HG03139 (cell line): ENCODE results near the gene FMN1.
A peak's percentile ranks its signal among the peaks of the same experiment; 100 is the strongest.

Source experiments
- ATAC-seq: cut with Tn5 transposase; IDR thresholded peaks from one replicate; pipeline ENCODE4 v1.9.1; 2021; ENCODE audit not compliant: unreplicated experiment

The FMN1 gene, protein sequence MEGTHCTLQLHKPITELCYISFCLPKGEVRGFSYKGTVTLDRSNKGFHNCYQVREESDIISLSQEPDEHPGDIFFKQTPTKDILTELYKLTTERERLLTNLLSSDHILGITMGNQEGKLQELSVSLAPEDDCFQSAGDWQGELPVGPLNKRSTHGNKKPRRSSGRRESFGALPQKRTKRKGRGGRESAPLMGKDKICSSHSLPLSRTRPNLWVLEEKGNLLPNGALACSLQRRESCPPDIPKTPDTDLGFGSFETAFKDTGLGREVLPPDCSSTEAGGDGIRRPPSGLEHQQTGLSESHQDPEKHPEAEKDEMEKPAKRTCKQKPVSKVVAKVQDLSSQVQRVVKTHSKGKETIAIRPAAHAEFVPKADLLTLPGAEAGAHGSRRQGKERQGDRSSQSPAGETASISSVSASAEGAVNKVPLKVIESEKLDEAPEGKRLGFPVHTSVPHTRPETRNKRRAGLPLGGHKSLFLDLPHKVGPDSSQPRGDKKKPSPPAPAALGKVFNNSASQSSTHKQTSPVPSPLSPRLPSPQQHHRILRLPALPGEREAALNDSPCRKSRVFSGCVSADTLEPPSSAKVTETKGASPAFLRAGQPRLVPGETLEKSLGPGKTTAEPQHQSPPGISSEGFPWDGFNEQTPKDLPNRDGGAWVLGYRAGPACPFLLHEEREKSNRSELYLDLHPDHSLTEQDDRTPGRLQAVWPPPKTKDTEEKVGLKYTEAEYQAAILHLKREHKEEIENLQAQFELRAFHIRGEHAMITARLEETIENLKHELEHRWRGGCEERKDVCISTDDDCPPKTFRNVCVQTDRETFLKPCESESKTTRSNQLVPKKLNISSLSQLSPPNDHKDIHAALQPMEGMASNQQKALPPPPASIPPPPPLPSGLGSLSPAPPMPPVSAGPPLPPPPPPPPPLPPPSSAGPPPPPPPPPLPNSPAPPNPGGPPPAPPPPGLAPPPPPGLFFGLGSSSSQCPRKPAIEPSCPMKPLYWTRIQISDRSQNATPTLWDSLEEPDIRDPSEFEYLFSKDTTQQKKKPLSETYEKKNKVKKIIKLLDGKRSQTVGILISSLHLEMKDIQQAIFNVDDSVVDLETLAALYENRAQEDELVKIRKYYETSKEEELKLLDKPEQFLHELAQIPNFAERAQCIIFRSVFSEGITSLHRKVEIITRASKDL (N-terminal part only)

DNA sequence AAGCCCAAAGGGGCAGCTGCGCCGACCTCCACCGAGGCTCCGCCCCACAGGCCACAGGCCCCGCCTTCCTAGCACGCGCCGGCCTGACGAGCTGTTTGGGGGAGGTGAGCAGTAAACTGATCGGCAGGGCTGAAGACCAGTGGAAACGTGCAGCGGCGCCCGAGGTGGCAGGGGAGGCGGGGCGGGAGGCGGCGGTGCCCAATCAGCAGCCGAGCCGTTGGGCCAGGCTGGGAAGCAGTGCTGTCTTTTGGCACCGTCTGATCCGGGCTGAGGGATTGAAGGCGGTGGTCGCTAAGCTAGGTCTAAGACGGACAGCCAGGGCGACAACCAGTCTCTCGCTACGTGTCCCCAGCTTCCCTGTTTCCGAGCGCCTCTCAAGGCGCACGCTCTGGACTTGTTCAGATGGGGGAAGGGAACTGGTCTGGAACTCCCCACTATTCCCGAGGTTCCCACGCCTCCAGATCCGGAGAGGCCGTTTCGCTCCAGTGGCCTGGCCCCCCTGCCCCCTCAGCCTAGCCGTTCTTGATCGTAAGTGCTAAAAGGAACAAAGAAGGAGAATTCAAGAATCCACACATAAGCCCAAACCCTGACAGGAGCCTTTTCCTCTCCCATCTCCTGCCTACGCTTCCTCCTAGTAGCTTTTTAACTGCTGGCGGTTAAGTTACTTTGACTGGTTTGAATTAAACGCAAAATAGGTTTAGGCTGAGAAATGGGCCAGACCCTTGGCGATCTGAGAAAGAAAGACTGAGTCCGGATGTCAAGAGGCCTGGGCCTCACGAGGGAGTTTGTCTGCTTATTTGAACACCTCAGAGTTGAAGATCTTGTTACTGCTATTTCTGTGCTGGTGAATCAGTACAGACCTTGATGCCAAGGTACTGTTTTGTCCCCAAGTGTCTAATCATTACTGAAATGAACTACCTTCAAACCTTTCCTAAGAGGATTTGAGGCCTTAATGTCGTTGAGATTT is at the start of gene FMN1:
Gene FMN1, minus strand, starts transcription at position 11 of the 967 bp plus-strand sequence. CDS start 39,800 bp downstream, outside the sequence.
- peak; percentile 97 for ATAC-seq

DNA sequence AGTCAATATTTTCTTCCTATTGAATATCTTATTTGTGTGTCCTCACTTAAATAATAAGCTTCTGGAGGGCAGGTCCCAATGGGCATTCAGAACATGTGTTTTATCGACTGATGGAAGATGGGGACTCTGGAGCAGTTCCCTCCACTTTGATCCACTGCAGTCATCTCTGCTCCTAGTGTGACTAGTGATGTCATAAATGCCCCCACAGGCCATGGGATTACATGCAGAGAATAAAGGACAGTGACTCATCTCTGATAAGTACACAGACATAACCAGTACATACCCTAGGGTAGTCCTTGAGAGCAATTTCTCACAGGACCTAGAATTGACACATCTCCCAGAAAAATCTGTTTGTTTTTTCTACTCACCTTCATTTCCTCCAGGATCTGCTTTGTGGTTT is 49.4 kb upstream of the FMN1 start:
- no peak for ATAC-seq

DNA sequence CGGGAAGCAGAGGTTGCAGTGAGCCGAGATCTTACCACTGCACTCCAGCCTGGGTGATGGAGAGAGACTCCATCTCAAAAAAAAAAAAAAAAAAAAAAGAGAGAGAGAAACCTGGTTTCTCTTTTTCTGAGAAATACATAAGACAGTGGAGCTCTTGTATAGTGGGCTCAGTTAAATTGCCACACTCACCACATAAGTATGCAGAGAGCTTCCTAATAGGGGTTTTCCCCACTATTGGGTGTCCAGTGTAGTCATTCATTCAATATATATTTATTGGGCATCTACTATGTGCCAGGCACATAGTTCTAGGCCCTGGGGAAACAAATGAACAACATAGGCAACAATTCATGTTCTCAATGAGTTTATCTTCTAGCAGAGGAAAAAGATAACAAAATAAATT is 48.9 kb upstream of the FMN1 start:
- no peak for ATAC-seq

DNA sequence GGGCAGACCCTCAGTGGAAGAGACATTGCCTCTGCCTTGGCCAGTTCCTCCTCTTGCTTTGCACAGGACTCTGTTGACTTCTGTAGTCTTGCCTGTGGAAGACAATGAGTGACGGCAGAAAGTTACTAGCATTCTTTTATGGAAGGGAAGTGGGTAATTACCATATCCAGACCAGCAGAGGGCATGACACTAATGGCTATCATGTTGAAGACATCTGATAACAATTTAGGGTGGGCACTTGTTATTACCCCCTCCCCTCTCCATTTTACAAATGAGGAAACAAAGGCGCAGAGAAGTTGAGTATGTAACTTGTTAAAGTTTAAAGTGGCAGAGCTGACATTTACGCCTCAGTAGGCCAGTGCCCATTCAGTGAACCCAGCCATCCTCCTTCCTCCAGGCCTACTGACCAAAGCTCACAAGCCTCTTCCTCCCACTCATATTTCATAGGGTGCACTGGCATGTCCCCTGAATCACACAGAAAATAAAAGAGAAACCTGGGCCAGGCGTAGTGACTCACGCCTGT is 48.2 kb upstream of the FMN1 start:
- ATAC-seq: no peak

DNA sequence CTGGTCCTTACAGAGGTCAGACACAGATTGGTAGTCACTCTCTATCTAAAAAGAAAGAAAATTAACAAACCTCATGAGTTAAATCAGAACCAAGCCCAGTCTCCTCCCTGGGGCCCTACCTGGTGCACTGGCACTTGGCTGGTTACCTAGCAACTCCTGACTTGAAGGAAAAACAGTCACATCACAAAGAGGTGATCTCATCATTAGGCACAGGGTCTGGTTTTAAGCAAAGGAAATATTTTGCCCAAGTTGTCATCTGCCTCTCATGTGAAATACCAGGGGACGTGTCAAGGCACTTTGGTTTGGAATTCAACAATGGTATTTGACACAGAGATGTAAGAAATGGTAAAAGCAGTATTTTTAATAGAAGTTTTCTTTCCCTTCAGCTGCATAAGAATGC is 47.7 kb upstream of the FMN1 start:
- ATAC-seq: no peak

DNA sequence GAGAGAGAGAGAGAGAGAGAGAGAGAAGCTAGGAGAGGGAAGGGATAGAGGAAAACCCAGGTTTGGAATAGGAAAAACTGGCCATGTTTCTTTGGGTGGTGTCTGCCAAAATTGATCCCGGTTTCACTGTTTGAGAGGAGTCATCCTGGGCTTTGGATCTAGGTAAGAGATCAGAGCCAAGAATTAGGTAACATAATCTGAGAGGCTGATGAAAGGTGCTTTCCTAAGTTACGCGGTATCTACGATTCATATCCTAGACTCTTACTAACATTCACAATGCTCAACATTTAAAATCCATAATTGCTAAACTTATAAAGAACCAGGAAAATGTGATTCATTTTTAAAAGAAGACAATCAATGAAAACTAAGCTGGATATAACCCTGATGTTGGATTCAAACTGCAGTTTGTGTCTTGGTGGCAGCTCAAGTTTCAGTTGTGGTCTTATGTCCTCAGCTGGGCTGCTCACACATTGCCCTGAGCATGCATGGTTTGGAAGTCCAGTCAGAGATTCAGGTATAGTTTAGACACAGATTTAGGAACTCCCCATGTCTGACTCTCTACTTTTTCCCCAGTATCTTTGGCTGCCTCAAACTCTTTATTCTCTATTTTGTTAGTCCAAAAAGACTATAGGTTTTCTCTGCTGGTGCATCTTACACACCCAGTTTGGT is 42.5 kb upstream of the FMN1 start:
- no peak for ATAC-seq

DNA sequence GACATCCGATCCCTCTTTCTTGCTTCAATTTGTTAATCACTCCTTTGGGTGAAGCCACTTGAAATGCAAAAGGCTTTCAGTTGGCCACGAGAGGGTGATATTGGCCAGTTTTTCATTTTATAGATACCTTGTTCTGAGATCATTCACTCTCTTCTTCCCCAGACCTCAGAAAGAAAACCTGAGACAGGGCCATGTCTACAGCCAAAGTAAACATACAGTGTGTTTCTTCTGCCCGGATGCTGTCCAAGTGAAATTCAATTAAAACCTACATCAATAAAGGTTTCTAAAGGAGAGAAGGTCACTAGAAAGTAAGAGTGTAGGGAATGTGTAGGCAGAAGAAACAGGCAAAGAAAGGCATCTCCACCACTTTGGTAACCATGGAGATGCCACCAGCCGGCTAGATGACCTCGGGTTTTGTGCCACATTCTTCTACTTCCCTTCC is 39.5 kb upstream of the FMN1 start:
- no peak for ATAC-seq

DNA sequence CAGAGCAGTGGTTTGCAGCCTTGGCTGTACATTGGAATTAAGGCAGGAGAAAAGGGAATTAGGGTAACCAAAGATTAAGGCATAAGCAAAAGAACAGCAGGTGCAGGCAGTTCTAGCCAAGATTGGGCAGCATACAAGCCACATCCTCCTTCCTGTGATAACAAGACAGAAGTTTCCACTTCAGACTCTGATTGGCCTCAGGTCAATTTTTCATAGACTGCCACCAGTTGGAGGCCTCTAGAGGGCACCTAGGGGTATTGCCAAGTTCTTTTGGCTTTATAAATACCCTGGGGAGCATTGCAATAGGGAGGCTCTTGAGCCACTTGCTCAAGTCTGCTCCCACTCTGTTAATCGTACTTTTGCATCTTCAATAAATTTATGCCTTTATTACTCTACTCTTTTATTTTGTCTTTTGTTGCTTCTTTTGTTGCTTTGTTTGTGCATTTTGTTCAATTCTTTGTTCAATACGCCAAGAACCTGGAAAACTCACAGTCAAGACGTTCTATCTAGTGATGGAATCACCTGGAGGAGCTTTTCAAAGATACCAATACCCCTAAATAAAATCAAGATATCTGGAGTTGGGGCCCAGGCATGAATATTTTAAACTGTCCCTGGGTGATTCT is 32.2 kb upstream of the FMN1 start:
- ATAC-seq: peak; percentile 87

DNA sequence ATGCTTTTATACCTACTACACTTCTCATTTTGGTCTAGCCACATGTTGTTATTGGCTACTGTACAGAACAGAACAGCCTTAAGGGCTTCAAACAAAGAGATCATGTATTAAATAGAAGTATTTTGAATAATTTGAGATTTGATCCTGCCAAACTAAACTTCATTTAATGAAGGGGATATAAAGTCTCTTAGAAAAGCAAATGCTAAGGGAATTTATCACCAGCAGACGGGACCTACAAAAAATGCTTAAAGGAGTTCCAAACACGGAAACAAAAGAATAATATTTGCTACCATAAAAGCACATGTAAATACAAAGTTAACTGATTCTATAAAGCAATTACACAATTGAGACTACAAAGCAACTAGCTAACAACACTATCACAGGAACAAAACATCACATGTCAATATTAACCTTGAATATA is 23.6 kb upstream of the FMN1 start:
- no peak for ATAC-seq

DNA sequence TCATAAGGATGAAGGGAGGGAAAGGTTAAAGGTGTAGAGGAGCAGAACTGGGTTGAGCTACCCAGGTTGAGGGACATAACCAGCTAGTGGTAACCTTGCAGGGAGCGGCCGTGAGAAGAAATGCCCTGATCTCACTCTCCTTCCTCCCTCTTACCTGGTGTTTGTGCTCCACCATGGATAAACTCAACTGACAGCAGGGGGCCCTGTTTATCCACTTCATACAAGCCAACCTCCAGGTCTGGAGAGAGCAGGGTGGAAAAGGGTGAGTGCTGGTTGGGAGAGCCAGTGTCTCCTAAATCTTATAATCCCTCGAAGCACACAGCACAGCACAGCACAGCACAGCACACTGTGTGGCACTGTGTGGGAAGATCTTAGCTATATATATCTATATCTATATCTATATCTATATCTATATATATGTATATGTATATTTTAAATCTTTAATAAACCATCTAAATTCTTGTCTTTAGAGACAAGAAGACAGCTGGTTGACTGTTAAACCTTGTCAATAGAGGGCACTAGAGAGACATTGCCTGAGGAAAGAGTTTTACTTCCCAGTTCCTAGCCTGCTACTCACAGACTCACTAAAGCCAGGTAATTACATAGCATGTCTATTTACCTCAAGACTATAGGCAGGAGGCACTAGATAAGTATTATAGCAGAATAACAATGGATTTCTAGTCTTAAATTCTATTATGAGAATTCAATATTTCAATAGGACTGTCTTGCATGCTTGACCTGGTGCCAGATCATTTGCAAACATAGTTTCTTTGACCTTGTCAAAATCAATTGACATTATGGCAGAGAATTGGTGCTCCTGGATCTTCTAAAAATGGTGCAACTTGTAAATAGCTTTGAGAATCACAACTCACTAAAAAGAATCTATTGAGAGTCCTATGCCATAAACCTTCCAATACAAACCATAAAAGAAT is 21.7 kb upstream of the FMN1 start:
- no peak for ATAC-seq

DNA sequence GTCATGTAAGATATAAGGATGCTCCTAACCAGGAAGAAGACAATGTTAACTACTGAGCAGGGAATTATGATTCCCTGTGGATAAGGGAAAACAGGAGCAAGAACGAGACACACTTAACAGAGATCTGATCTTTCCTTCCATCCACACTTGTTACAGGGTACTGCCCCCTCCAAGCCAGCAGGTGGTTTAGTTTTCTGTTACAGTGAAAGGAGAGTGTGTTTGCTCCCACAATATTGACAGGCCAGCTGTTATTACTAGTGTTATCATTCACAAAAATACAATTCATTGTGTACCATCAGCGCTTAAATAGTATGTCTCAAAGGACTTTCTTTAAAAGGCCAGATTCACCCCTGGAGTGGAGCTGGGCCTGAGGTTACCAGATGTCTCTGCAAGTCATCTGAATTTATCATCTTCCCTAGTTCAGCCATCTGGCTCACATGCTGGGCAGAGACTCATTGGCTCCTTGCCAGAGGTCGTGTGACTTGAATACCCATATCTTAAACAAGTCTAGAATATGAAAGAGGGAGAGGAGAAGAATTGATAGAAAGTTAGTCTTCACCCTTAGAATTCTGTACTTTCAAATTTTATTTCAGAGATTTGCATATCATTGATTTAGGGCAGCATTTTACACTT is 16.8 kb upstream of the FMN1 start:
- no peak for ATAC-seq

DNA sequence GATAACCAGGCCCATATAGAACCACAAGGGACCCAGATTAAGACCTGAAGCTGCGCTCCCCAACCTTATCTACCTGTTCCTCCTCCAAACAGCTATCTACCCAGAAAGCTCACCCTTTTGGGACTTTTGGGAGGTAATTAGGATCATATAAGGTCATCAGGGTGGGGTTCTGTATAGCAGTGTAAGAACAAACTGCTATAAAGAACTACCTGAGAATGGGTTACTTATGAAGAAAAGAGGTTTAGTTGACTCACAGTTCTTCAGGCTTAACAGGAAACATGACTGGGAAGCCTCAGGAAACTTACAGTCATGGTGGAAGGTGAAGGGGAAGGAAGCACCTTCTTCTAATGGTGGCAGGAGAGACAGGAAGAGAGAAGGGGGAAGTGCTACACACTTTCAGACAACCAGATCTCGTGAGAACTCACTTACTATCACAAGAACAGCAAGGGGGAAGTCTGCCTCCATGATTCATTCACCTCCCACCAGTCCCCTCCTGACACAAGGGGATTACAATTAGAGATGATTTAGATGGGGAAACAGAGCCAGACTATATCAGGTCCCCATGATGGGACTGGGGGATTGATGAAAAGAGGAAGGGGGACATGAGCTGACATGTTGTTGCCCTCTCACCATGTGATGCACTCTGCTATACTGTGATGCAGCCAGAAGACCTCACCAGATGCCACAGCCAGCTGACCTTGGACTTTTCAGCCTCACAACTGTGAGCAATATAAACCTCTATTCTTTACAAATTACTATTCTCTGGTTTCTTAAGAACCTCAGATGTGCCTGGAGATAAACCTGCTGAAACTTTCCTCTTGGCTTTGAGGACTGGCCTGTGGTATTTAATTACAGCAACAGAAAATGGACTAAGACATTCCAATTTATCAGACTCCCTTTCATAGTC is 15.3 kb upstream of the FMN1 start:
- ATAC-seq: no peak

DNA sequence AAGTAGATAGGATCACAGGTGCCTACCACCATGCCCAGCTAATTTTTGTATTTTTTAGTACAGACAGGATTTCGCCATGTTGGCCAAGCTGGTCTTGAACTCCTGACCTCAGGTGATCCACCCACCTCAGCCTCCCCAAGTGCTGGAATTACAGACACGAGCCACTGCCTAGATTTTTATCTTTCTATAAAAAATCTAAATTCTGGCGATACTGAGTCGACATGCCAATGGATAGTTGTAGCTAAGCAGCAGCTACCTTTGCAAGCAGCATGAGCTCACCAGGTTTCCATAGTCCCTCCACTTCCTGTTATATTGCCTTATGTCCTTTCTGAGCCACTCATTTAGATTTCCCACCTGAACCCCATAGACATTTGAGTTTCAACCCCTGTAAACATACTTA is 13.1 kb upstream of the FMN1 start:
- no peak for ATAC-seq

DNA sequence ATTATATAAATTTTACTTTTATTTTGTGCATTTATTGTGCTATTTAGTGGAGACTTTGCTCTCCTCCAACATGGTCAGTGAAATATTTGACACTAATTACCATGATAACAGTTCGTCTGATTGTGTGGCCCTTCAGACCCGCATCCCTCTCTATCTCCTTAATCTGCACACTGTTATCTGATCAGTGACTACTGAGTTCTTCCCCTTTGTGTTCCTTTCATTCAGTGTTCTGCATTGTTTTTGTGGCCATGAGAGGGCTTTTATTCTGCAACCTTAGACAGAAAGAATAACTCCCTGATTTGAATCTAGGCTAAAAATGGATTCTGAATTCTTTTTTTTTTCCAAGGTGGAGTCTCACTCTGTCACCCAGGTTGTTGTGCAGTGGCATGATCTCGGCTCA is 11.9 kb upstream of the FMN1 start:
- no peak for ATAC-seq

DNA sequence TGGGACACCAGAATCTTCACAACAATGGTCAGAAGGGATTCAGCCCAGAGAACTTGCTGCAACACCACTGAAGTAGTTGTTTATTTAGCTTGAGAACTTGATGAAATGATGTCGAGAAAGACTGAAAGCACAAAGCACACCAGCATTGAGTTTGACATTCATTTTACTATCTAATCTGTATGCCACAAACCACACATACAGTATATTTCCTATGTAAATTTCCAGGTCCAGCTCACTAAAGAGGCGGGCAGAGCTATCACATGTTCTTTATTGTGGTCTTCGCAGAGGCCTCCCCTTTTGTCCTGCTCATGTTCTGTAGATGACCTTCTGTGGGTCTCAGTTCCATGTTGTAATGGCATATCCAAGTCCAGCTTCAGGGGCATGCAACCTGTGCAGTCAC is 10.4 kb upstream of the FMN1 start:
- no peak for ATAC-seq

DNA sequence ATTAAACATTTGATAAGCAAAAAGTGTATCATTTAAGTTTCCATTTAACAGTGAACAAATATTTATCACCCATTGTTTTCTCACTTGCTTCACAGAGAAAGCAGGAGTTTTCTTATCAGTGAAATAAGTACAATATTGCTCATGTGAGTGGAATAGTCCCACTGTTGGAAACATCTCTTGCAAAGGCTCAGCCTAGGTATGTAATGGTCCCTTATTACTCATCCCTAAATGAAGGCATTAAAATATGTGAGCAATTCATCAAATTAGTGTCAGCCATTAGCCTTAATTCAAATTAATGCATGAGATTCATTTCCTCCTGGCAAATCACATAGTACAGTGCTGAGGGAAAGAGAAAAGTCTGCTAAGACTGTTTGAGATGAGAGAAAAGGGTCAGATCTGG is 9.6 kb upstream of the FMN1 start:
- ATAC-seq: no peak
